Measurements from ENCODE around the gene LAMB4.

DNA sequence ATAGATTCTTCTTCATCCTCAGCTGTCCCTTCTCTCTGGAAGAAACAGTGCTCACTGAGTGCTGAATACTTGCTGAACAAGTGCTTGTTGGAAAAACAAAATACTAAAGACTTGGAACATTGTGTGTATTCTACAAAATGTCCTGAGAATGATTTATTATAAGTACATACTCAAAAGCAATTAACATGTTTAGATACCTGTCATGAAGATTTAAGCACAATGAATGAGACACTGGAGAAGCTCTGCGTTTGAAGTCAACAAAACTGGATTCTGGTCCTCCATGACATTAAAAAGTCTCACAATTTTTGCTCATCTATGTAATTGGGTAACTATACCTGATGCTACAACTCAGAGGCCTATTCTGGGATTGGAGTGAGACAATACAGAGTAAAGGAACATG is 92.4 kb downstream of the LAMB4 start:
- TF ChIP-seq, protein P1, sequence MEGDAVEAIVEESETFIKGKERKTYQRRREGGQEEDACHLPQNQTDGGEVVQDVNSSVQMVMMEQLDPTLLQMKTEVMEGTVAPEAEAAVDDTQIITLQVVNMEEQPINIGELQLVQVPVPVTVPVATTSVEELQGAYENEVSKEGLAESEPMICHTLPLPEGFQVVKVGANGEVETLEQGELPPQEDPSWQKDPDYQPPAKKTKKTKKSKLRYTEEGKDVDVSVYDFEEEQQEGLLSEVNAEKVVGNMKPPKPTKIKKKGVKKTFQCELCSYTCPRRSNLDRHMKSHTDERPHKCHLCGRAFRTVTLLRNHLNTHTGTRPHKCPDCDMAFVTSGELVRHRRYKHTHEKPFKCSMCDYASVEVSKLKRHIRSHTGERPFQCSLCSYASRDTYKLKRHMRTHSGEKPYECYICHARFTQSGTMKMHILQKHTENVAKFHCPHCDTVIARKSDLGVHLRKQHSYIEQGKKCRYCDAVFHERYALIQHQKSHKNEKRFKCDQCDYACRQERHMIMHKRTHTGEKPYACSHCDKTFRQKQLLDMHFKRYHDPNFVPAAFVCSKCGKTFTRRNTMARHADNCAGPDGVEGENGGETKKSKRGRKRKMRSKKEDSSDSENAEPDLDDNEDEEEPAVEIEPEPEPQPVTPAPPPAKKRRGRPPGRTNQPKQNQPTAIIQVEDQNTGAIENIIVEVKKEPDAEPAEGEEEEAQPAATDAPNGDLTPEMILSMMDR (IDR thresholded peaks at IDR 0.05; ENCODE audit: low read length), result no peak
- TF ChIP-seq EZH2 (IDR thresholded peaks at IDR 0.05; ENCODE audit: borderline replicate concordance, low read length), result no peak

All from OCI-LY1 (cell line).